Body of pancreas (tissue), 4 donors: ENCODE results near the gene TLDC2. TPM values are rescaled to one million over a fixed set of nuclear protein-coding genes. Genes with fewer than 3 reads are reported as not detected.
"Not testable (repeated sequence)": the region's sequence is repeated elsewhere in the genome, so short reads cannot be mapped to it uniquely, and the experiment has no call there.

ENCODE experiments used
- ATAC-seq: fragments of 150-250 bp; one replicate; pipeline ENCODE4 v1.9.1; 2016
- DNase-seq, 4 donors: peaks; one replicate each; pipeline ENCODE4 v3.0.0-alpha.2; 2019
- H3K27ac ChIP-seq, 4 donors: fragments of 200-600 bp; sonication (generic); 1 replicate in 3 of 4; 2 replicates in 1 of 4; pipeline versions ENCODE4 v1.5.1 to v1.6.1; 2016 to 2019; ENCODE audit warnings: mild to moderate bottlenecking in 1 of 4, mixed read lengths in 1 of 4, moderate library complexity in 1 of 4
- H3K27me3 ChIP-seq, 2 donors: fragments of 200-600 bp; sonication (generic); one replicate each; pipeline ENCODE4 v1.6.0; 2016; ENCODE audit warnings: mild to moderate bottlenecking in 1 of 2
- H3K36me3 ChIP-seq, 2 donors: fragments of 200-600 bp; sonication (generic); replicated peaks in 1 of 2; 2 replicates each; pipeline ENCODE4 v1.5.1; 2016; ENCODE audit warnings: low read depth in 2 of 2; ENCODE audit not compliant: insufficient read depth in 1 of 2
- H3K4me1 ChIP-seq: fragments of 200-600 bp; sonication (generic); one replicate; pipeline ENCODE4 v1.6.0; 2016
- H3K4me3 ChIP-seq, 2 donors: fragments of 200-600 bp; sonication (generic); 1 replicate in 1 of 2; 2 replicates in 1 of 2; pipeline ENCODE4 v1.5.1; 2016 to 2019
- H3K9me3 ChIP-seq, 3 donors: fragments of 200-600 bp; sonication (generic); 1 replicate in 2 of 3; 2 replicates in 1 of 3; pipeline ENCODE4 v1.5.1; 2016
- CTCF ChIP-seq, 7 experiments: fragments of 450-650 bp in 4 of 7; fragments of 200-600 bp in 3 of 7; sonication (generic) in 3 of 7; IDR thresholded peaks; one replicate each; pipeline ENCODE4 v1.5.1; 2016 to 2019; ENCODE audit warnings: antibody characterized with exemption in 7 of 7
- POLR2A ChIP-seq, 3 donors: fragments of 450-650 bp; IDR thresholded peaks; one replicate each; pipeline ENCODE4 v1.6.1; 2016; ENCODE audit warnings: antibody characterized with exemption in 3 of 3, mild to moderate bottlenecking in 2 of 3
- WGBS, 2 donors: methylation state at CpG; one replicate each; pipeline ENCODE4 v1.1.5; 2017; 5-methylcytosine and 5-hydroxymethylcytosine counted together
- intact Hi-C: fragments of 100-400 bp; cut with DNase I; formaldehyde crosslinking; loops from one replicate; pipeline ENCODE4 v1.15.1; 2023
- total RNA-seq, 2 donors: library from RNA; depleted of rRNA; stranded (reverse); fragments of >200 nt; gene quantifications; one replicate each; pipeline ENCODE4 v1.1.0, GENCODE V29; 2016

Gene TLDC2
- total RNA-seq, 2 donors from 2014 or later, result not detected

- no peak overlapping the region for H3K4me3 ChIP-seq
- TF ChIP-seq POLR2A (IDR thresholded peaks at IDR 0.05) (no peak), CTCF (IDR thresholded peaks at IDR 0.05) (no peak)
- intact Hi-C loops, result no loop called here
- DNase-seq (no peak), ATAC-seq (no peak)
- WGBS, 2 donors, result 83 to 89% methylated on average over 2 of the region's 2 CpGs
- no peak overlapping the region for H3K27ac ChIP-seq
- H3K4me1 ChIP-seq, result no peaks in the 10 kb centered on the region
- H3K36me3 ChIP-seq, result peaks cover 18 to 46% of the 10 kb centered on the region in 2 donors
- H3K27me3 ChIP-seq, result no peaks in the 10 kb centered on the region
- no peaks in the 10 kb centered on the region for H3K9me3 ChIP-seq
Observed at GRCh38 chr20:36904690-36905089, 28.8 kb downstream of the TLDC2 start.

- H3K36me3 ChIP-seq, result peaks cover 18 to 45% of the 10 kb centered on the region in 2 donors
- WGBS, 2 donors, result 94 to 96% methylated on average over 10 of the region's 10 CpGs
- H3K4me3 ChIP-seq, intact Hi-C loops, H3K27ac ChIP-seq, H3K4me1 ChIP-seq, ATAC-seq, H3K27me3 ChIP-seq, H3K9me3 ChIP-seq, DNase-seq: not testable (repeated sequence)
Observed at GRCh38 chr20:36905566-36905965, 29.6 kb downstream of the TLDC2 start.

GRCh38 chr20:36906086-36906485, 30.1 kb downstream of the TLDC2 start:
- H3K4me3 ChIP-seq, H3K4me1 ChIP-seq, ATAC-seq, intact Hi-C loops, H3K27me3 ChIP-seq, DNase-seq, H3K27ac ChIP-seq, H3K9me3 ChIP-seq: not testable (repeated sequence)
- 91 to 95% methylated on average over 7 of the region's 7 CpGs for WGBS, 2 donors
- peaks cover 18 to 46% of the 10 kb centered on the region in 2 donors for H3K36me3 ChIP-seq

- no peak overlapping the region for H3K27ac ChIP-seq
- H3K9me3 ChIP-seq, result no peaks in the 10 kb centered on the region
- no peaks in the 10 kb centered on the region for H3K27me3 ChIP-seq
- H3K4me3 ChIP-seq, result no peak overlapping the region
- no peak for TF ChIP-seq POLR2A (IDR thresholded peaks at IDR 0.05)
- TF ChIP-seq CTCF (IDR thresholded peaks at IDR 0.05), result no peak
- H3K4me1 ChIP-seq, result no peaks in the 10 kb centered on the region
- 81 to 91% methylated on average over 4 of the region's 4 CpGs for WGBS, 2 donors
- DNase-seq (no peak), ATAC-seq (no peak)
- intact Hi-C loops, result no loop called here
- H3K36me3 ChIP-seq, result peaks cover 15 to 39% of the 10 kb centered on the region in 2 donors
Observed at GRCh38 chr20:36908603-36909002, 32.7 kb downstream of the TLDC2 start.

- Histone ChIP-seq H3K4me1 (no peaks in the 10 kb centered on the region), H3K9me3 (no peaks in the 10 kb centered on the region), H3K4me3 (no peak overlapping the region), H3K27ac (no peak overlapping the region), H3K27me3 (no peaks in the 10 kb centered on the region), H3K36me3 (peaks cover 24 to 41% of the 10 kb centered on the region in 2 donors)
- ATAC-seq, result no peak
- TF ChIP-seq CTCF (IDR thresholded peaks at IDR 0.05), result no peak
- TF ChIP-seq POLR2A (IDR thresholded peaks at IDR 0.05), result no peak
- intact Hi-C loops, result no loop called here
- DNase-seq, result no peak
- WGBS, 2 donors, result 92 to 96% methylated on average over 2 of the region's 2 CpGs
Observed at GRCh38 chr20:36916199-36916598, 40.3 kb downstream of the TLDC2 start.

GRCh38 chr20:36917240-36917639, 41.3 kb downstream of the TLDC2 start:
- Histone ChIP-seq H3K27me3 (no peaks in the 10 kb centered on the region), H3K4me3 (no peak overlapping the region), H3K27ac (no peak overlapping the region), H3K4me1 (no peaks in the 10 kb centered on the region), H3K9me3 (no peaks in the 10 kb centered on the region), H3K36me3 (peaks cover 18 to 33% of the 10 kb centered on the region in 2 donors)
- intact Hi-C loops, result no loop called here
- no peak for TF ChIP-seq POLR2A (IDR thresholded peaks at IDR 0.05)
- no peak for TF ChIP-seq CTCF (IDR thresholded peaks at IDR 0.05)
- WGBS, 2 donors, result 97% methylated on average over 6 of the region's 6 CpGs
- ATAC-seq (no peak), DNase-seq (no peak)
